GM18858 (cell line): Measurements from ENCODE around the gene CFAP20DC.
"Not testable (repeated sequence)": the region's sequence is repeated elsewhere in the genome, so short reads cannot be mapped to it uniquely, and the experiment has no call there.

Experiments
- ATAC-seq: cut with Tn5 transposase; IDR thresholded peaks from one replicate; pipeline ENCODE4 v1.9.1; 2021; ENCODE audit not compliant: unreplicated experiment

CFAP20DC gene

DNA sequence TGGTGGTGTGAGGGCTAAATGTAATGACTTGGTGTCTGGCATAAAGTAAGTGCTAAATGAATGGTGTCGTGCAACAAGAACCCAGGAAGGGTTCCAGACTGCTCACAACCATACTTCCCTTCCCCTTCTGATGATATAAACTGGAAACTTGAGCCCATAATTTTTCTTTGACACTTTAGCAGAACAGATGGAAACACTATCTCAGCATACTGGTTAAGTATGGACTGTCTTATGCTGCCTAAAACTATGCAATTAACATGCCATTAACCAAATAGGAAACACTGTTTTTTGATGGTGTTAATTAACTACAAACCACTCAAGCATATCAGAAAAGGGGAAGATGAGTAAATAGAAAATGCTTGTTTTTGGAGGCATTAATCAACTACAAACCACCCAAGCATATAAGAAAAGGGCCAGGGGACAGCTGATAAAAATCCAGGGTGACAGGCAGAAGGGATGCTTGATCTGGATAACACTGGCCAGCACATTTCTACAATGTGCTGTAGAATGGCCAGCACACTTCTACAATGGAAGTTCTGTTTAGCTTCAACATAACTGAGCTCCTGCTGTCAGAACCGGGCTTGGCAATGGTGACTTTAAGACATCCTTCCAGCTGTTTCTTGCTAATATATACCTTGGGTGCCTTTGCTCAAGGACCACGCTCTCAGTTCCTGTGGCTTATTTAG lies 297.8 kb downstream of the CFAP20DC start:
- no peak for ATAC-seq

GRCh38 chr3:58751235-58751634 lies 298.6 kb downstream of the CFAP20DC start:
- no peak for ATAC-seq

DNA sequence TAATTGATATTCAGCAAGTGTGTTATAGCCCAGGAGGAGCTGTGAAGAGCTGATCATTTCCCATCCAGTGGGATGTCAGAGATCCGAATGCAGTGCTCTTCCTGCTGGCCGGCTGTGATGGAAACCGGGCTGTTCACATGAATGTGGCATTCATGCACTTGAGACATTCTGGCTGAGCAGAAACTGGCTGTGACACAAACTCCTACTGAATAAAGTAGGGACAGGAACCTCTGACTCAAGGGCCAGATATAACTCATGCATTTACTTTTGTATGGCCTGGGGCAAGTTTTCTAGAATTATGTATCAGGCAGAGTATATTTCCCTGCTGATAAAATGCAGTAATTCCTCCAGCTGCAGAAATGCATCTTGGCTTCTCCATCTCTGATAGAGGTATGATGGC lies 299.9 kb downstream of the CFAP20DC start:
- no peak for ATAC-seq

DNA sequence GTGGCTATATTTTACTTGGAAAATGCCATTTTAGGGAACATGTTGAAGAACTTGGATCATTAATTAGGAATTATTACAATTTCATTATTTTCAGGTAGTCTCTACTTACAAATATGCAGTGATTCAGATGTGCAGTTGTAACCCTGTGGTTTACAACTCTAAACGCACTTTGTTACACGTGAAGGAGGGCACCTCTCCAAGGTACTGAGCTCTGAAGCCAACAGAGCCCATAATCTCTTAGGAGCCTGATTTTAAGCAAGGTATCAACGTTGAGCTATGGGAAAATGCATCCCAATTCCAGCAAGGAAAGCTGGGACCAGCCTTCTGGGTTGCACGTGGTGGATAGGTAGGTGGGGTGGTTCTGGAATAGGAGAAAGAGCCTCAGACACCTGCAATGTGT lies 301.8 kb downstream of the CFAP20DC start:
- ATAC-seq, result no peak

DNA sequence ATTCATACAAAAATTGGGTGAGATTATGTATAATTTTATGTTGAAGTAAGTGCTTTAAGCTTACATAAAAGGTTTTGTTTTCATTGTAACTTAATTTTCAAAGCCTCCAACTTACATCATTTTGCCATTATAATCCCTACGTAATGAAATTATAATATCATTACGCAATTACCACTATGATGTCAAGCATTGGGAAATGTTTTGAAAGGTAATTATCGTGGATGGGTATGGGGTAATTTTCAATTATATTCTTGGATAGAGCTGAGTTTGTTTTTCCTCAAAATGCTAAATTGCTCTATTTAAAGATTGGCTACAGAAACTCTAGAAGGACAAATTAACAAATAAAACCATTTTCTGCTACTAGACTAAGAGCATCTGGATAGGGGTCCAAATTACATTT lies 303.1 kb downstream of the CFAP20DC start:
- no peak for ATAC-seq

DNA sequence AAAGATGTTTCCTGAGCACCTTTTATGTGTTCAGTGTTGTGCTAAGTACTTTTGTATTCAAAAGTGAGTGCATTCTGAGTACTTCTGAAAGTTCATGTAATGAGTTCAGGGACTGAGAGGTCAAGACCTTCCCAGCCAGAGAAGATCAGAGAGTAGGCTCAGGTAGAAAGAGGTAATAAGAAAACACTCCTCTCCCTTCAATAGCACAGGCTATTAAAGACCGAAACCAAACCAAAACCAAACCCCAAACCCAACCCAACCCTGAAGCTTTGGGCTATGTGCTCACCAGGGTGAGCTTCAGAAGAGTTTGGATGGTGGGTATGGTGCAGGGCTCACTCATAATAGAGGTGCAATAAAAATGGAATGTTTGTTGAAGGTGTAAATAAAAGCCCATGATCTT lies 306.5 kb downstream of the CFAP20DC start:
- no peak for ATAC-seq

- ATAC-seq, result no peak
These were observed 307.6 kb downstream of the CFAP20DC start for GRCh38 chr3:58742239-58742638.

- ATAC-seq, result no peak
These were observed 312.2 kb downstream of the CFAP20DC start for GRCh38 chr3:58737644-58738043.

DNA sequence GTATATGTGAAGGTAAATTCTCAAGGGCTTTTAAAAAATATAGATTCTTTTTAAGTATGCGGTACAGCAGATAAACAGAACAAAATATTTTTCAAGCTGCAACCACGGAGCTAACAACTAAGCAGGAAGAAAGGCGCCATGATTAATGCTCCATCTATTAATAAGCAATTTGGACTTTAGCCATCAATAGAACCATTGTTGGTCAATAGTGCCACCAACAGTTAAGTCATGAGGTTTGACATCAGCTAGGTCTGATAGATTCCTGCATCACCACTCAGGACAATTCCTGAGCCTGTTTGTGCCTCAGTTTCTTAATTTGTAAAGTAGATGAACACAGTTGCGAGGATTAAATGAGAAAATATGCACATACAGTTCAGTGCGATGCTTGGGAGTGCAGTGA lies 318.2 kb downstream of the CFAP20DC start:
- no peak for ATAC-seq

- no peak for ATAC-seq
These were observed 321.1 kb downstream of the CFAP20DC start for GRCh38 chr3:58728723-58729122.

DNA sequence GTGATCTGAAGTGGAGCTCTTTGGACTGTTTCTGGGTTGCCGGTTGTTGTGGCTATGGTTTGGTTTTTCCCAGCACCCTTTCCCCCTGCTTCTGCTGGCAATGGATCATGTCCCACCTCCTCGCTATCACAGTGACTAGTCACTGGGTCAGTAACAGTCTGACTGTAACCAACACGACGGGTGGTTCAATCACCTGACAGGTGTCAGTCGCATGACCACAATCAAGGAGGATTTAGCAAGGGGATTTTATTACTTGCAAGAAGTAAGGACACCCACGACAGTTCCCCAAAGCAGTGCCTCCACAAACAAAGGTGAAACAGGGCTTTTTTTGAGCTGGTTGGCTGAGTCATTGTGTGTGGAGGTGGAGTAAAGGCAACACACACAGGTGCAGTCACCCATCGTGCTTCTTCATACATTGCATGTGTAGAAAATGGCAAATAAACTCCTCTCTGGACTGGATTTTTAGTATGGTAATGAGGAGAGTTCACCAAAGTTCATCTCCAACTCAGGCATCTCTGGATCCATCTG lies 324.4 kb downstream of the CFAP20DC start:
- ATAC-seq, result no peak

GRCh38 chr3:58724336-58724735 lies 325.5 kb downstream of the CFAP20DC start:
- ATAC-seq, result no peak

GRCh38 chr3:58723173-58723572 lies 326.7 kb downstream of the CFAP20DC start:
- no peak for ATAC-seq

DNA sequence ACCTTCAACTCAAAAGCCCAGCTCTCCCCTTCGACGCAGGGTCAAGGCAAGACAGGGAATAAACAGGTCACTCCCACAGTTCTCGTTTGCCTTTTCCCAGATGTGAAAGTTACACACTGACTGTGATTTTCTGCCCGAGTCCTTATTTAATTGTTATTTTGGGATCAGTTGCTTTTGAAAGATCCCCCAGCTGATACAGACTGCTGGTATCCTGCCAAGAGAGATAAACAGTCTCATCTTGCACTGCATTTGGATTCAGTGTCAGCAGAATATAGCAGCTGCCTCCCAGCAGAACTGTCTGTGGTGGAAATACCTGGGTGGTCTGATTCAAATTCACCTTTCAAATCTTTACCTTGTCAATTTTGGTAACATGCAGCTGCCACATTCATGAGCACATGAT lies 327.3 kb downstream of the CFAP20DC start:
- ATAC-seq, result no peak

GRCh38 chr3:58720526-58720925 lies 329.3 kb downstream of the CFAP20DC start:
- no peak for ATAC-seq

GRCh38 chr3:58719684-58720083 lies 330.1 kb downstream of the CFAP20DC start:
- no peak for ATAC-seq

- ATAC-seq, result no peak
These were observed 336.0 kb downstream of the CFAP20DC start for GRCh38 chr3:58713715-58714401.

DNA sequence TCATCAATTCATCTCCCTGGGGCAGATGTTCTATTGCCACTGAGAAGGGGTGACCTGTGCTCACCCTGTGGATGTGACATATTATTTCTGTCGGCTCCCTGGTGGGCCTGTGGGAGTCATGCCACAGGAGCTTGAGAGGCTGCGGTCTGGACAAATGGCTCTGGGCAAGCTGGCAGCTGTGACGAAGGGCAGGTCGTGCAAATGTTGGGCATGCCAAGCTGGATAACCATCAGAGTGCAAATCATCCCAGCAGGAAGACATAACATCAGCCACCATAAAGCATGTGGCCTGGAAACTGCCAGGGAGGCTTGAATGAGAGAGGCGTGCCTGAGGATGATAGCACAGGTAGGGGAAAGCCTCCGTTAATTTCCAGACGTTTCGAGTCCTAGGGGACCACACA lies 338.0 kb downstream of the CFAP20DC start:
- ATAC-seq, result no peak

GRCh38 chr3:58708983-58709382 lies 340.8 kb downstream of the CFAP20DC start:
- ATAC-seq, result not testable (repeated sequence)

GRCh38 chr3:58708116-58708791 lies 341.6 kb downstream of the CFAP20DC start:
- no peak for ATAC-seq

- ATAC-seq, result no peak
These were observed 342.4 kb downstream of the CFAP20DC start for GRCh38 chr3:58707390-58707930.
